NCI-H526 treated with DMSO at 0.1 percent for 48 hours (cell line): ENCODE measurements around the gene CTR9.
"Not testable (repeated sequence)": the region's sequence is repeated elsewhere in the genome, so short reads cannot be mapped to it uniquely, and the experiment has no call there.

ENCODE experiments used
- DNase-seq: peaks from one replicate; lab custom pipeline; 2025; lab: John Stamatoyannopoulos, UW

CTR9 gene

DNA sequence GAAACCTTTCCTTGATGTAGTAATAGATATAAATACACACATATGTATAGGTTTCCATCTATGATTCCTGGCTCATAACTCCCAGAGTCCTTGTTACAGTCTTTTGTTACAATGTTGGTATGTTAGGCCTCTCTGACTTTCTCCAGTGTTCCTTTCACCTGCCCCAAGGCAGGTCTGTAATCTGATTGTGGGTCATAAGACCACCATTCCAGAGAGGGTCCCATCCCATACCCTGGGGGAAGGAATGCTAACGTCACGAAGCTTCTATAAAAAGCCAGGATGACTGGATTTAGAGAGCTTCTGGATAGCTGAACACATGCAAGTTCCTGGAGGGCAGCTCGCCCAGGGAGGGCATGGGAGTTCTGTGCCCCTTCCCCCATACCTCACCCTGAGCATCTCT, 71.4 kb downstream of the CTR9 start:
- DNase-seq = not testable (repeated sequence)

DNA sequence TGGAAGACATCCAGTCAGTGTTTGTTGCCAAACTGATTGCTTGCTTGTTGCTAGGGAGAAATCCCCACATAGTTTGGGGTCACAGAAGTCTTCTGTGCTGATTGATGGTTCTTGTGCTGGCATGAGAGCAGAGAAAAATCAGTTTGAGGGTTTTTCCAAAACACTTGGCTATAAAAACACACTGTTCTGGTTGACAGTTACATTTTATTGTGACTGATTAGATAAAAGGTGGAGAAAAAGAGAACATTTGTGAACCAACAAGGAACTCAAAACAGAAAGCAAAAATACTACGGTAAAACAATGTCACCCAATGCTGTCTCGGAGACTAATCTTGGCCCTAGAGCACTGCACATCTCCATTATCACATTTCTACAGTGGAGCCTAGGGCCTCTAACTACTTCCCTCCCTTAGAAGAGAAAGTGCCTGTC, 72.1 kb downstream of the CTR9 start:
- no peak for DNase-seq

DNA sequence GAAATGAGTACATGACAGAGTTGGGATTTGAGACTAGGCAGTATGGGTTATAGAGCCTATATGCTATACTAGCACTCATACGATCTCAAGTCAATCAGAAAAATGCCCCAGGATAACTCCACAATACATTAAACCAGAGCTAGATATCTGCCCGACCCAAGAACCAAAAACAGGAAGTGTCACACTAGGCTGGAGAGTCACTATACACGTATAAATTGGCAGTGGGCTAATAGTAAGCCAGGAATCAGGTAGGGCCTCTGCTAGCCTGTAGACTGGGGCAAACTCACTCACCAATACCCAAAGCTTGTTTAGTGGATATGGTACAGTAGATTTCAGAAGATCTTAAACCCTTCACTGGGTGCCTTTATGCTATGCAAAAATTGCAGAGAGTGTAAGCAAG, 73.8 kb downstream of the CTR9 start:
- DNase-seq = no peak

DNA sequence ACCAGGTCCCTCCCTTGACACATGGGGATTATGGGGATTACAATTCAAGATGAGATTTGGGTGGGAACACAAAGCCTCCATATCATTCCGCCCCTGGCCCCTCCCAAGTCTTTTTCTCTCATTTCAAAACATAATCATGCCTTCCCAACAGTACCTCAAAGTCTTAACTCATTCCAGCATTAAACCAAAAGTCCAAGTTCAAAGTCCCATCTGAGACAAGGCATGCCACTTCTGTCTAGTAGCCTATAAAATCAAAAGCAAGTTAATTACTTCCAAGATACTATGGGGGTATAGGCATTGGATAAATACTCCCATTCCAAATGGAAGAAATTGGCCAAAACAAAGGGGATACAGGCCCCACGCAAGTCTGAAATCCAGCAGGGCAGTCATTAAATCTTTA, 77.4 kb downstream of the CTR9 start:
- no peak for DNase-seq

DNA sequence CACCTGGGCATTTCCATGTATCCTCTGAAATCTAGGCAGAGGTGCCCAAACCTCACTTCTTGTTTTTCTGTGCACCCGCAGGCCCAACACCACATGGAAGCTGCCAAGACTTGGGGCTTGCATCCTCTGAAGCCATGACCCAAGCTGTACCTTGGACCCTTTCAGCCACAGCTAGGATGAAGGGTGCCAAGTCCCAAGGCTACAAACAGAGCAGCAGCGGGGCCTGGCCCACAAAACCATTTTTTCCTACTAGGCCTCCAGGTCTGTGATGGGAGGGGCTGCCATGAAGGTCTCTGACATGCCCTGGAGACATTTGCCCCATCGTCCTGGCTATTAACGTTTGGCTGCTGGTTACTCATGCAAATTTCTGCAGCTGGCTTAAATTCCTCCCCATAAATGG, 78.1 kb downstream of the CTR9 start:
- DNase-seq = no peak
